ENCODE measurements around the gene JARID2. TPM values are rescaled to one million over a fixed set of nuclear protein-coding genes. Genes with fewer than 3 reads are reported as not detected.

Gene JARID2
- total RNA-seq, 1 experiment from 2014 or later: 180 TPM

DNA sequence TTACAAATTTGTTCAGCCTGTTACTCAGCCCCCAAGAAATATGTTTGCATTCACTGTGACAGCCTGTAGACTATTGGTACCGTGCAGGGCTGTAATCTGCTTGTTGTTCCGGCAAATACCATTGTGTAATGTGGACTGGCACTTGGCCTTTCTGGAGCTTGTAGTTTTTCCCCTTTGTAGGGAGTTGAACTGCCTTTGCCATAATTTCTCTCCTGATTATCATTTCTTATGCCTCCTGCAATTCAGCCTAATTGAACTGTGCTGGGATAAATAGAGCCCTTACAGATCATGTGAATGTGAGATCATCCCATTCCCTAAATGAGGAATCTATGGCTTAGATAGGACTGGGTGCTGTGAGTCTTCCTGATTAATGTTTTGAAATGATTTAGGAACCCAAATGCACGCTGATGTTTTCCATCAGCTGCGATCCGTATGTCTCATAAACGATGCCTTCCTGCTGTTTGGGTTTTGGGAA is 185.1 kb downstream of the JARID2 start (continued):
- TF ChIP-seq, protein P1, sequence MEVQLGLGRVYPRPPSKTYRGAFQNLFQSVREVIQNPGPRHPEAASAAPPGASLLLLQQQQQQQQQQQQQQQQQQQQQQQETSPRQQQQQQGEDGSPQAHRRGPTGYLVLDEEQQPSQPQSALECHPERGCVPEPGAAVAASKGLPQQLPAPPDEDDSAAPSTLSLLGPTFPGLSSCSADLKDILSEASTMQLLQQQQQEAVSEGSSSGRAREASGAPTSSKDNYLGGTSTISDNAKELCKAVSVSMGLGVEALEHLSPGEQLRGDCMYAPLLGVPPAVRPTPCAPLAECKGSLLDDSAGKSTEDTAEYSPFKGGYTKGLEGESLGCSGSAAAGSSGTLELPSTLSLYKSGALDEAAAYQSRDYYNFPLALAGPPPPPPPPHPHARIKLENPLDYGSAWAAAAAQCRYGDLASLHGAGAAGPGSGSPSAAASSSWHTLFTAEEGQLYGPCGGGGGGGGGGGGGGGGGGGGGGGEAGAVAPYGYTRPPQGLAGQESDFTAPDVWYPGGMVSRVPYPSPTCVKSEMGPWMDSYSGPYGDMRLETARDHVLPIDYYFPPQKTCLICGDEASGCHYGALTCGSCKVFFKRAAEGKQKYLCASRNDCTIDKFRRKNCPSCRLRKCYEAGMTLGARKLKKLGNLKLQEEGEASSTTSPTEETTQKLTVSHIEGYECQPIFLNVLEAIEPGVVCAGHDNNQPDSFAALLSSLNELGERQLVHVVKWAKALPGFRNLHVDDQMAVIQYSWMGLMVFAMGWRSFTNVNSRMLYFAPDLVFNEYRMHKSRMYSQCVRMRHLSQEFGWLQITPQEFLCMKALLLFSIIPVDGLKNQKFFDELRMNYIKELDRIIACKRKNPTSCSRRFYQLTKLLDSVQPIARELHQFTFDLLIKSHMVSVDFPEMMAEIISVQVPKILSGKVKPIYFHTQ (CRISPR knock-in tag; IDR thresholded peaks at IDR 0.05): no peak
- TF ChIP-seq, protein P2, sequence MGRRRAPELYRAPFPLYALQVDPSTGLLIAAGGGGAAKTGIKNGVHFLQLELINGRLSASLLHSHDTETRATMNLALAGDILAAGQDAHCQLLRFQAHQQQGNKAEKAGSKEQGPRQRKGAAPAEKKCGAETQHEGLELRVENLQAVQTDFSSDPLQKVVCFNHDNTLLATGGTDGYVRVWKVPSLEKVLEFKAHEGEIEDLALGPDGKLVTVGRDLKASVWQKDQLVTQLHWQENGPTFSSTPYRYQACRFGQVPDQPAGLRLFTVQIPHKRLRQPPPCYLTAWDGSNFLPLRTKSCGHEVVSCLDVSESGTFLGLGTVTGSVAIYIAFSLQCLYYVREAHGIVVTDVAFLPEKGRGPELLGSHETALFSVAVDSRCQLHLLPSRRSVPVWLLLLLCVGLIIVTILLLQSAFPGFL (CRISPR knock-in tag; IDR thresholded peaks at IDR 0.05; ENCODE audit: borderline replicate concordance): no peak
- no peak for TF ChIP-seq OVOL2 (CRISPR knock-in tag; IDR thresholded peaks at IDR 0.05; ENCODE audit: borderline replicate concordance)
- TF ChIP-seq ZNF671 (CRISPR knock-in tag; IDR thresholded peaks at IDR 0.05): no peak
- TF ChIP-seq, protein P3, sequence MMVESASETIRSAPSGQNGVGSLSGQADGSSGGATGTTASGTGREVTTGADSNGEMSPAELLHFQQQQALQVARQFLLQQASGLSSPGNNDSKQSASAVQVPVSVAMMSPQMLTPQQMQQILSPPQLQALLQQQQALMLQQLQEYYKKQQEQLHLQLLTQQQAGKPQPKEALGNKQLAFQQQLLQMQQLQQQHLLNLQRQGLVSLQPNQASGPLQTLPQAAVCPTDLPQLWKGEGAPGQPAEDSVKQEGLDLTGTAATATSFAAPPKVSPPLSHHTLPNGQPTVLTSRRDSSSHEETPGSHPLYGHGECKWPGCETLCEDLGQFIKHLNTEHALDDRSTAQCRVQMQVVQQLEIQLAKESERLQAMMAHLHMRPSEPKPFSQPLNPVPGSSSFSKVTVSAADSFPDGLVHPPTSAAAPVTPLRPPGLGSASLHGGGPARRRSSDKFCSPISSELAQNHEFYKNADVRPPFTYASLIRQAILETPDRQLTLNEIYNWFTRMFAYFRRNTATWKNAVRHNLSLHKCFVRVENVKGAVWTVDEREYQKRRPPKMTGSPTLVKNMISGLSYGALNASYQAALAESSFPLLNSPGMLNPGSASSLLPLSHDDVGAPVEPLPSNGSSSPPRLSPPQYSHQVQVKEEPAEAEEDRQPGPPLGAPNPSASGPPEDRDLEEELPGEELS (CRISPR knock-in tag; IDR thresholded peaks at IDR 0.05): no peak
- TF ChIP-seq, protein P4, sequence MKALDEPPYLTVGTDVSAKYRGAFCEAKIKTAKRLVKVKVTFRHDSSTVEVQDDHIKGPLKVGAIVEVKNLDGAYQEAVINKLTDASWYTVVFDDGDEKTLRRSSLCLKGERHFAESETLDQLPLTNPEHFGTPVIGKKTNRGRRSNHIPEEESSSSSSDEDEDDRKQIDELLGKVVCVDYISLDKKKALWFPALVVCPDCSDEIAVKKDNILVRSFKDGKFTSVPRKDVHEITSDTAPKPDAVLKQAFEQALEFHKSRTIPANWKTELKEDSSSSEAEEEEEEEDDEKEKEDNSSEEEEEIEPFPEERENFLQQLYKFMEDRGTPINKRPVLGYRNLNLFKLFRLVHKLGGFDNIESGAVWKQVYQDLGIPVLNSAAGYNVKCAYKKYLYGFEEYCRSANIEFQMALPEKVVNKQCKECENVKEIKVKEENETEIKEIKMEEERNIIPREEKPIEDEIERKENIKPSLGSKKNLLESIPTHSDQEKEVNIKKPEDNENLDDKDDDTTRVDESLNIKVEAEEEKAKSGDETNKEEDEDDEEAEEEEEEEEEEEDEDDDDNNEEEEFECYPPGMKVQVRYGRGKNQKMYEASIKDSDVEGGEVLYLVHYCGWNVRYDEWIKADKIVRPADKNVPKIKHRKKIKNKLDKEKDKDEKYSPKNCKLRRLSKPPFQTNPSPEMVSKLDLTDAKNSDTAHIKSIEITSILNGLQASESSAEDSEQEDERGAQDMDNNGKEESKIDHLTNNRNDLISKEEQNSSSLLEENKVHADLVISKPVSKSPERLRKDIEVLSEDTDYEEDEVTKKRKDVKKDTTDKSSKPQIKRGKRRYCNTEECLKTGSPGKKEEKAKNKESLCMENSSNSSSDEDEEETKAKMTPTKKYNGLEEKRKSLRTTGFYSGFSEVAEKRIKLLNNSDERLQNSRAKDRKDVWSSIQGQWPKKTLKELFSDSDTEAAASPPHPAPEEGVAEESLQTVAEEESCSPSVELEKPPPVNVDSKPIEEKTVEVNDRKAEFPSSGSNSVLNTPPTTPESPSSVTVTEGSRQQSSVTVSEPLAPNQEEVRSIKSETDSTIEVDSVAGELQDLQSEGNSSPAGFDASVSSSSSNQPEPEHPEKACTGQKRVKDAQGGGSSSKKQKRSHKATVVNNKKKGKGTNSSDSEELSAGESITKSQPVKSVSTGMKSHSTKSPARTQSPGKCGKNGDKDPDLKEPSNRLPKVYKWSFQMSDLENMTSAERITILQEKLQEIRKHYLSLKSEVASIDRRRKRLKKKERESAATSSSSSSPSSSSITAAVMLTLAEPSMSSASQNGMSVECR (CRISPR knock-in tag; IDR thresholded peaks at IDR 0.05; ENCODE audit: borderline replicate concordance): no peak
- TF ChIP-seq, protein P5, sequence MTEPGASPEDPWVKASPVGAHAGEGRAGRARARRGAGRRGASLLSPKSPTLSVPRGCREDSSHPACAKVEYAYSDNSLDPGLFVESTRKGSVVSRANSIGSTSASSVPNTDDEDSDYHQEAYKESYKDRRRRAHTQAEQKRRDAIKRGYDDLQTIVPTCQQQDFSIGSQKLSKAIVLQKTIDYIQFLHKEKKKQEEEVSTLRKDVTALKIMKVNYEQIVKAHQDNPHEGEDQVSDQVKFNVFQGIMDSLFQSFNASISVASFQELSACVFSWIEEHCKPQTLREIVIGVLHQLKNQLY (CRISPR knock-in tag; IDR thresholded peaks at IDR 0.05): no peak
- TF ChIP-seq, protein P6, sequence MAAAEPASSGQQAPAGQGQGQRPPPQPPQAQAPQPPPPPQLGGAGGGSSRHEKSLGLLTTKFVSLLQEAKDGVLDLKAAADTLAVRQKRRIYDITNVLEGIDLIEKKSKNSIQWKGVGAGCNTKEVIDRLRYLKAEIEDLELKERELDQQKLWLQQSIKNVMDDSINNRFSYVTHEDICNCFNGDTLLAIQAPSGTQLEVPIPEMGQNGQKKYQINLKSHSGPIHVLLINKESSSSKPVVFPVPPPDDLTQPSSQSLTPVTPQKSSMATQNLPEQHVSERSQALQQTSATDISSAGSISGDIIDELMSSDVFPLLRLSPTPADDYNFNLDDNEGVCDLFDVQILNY (CRISPR knock-in tag; IDR thresholded peaks at IDR 0.05): no peak
- TF ChIP-seq, protein P7, sequence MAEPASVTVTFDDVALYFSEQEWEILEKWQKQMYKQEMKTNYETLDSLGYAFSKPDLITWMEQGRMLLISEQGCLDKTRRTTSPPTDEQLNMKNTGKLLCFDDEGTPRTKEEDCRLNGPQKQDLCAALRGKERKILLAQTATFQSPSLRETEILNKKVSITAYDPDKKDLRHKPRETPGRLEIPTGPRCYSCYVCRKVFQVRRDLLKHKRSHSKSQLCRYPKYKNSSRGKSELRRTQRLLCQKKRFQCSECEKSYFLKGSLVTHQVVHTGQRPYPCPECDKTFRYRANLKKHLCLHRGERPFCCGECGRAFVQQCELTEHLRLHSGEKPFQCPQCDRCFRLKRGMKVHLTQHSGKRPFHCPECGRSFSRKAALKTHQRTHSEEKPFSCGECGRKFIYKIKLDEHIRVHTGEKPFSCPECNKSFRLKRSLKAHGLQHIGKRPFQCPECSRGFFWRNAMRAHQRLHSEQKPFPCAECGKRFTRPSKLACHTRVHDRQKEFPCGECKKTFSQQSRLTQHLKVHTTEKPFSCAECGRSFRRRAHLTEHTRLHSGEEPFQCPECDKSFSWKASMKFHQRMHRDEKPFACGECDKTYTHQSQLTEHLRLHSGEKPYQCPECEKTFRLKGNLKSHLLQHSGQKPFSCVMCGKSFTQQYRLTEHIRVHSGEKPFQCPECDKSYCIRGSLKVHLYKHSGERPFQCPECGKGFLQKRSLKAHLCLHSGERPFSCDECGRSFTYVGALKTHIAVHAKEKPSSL (CRISPR knock-in tag; conservative IDR thresholded peaks at IDR 0.05): no peak
- TF ChIP-seq, protein P8, sequence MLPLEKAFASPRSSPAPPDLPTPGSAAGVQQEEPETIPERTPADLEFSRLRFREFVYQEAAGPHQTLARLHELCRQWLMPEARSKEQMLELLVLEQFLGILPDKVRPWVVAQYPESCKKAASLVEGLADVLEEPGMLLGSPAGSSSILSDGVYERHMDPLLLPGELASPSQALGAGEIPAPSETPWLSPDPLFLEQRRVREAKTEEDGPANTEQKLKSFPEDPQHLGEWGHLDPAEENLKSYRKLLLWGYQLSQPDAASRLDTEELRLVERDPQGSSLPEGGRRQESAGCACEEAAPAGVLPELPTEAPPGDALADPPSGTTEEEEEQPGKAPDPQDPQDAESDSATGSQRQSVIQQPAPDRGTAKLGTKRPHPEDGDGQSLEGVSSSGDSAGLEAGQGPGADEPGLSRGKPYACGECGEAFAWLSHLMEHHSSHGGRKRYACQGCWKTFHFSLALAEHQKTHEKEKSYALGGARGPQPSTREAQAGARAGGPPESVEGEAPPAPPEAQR (CRISPR knock-in tag; IDR thresholded peaks at IDR 0.05): no peak
- no peak for TF ChIP-seq FOXK1 (CRISPR knock-in tag; IDR thresholded peaks at IDR 0.05)
- TF ChIP-seq ELF4 (CRISPR knock-in tag; IDR thresholded peaks at IDR 0.05; ENCODE audit: low read depth): no peak
- TF ChIP-seq SMAD3 (CRISPR knock-in tag; IDR thresholded peaks at IDR 0.05; ENCODE audit: borderline replicate concordance): no peak
- TF ChIP-seq, protein P9, sequence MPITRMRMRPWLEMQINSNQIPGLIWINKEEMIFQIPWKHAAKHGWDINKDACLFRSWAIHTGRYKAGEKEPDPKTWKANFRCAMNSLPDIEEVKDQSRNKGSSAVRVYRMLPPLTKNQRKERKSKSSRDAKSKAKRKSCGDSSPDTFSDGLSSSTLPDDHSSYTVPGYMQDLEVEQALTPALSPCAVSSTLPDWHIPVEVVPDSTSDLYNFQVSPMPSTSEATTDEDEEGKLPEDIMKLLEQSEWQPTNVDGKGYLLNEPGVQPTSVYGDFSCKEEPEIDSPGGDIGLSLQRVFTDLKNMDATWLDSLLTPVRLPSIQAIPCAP (CRISPR knock-in tag; IDR thresholded peaks at IDR 0.05): no peak
- no peak for TF ChIP-seq RELA (CRISPR knock-in tag; IDR thresholded peaks at IDR 0.05; ENCODE audit: borderline replicate concordance)

All from WTC11 (cell line).